SK-MEL-5 (cell line): ENCODE measurements around the gene ZBTB20. TPM values are rescaled to one million over a fixed set of nuclear protein-coding genes. Genes with fewer than 3 reads are reported as not detected.
A peak's percentile ranks its signal among the peaks of the same experiment; 100 is the strongest.

Experiments
- DNase-seq: peaks from one replicate; pipeline ENCODE4 v3.0.0-alpha.2; 2016; ENCODE audit warnings: low read depth, low spot score
- in situ Hi-C: cut with HindIII; loops from 2 replicates; pipeline ENCODE4 v1.10.0; 2016; ENCODE audit warnings: low sequenced_read_pairs, high pct_unique_total_duplicates, low pct_unique_long_range_greater_than_20kb
- total RNA-seq: library from RNA; depleted of rRNA; stranded (reverse); fragments of >200 nt; shearing (Covaris generic); gene quantifications from 2 replicates; pipeline ENCODE4 v1.2.3, GENCODE V29; 2014

ZBTB20 gene
- total RNA-seq, 1 experiment from 2014 or later: 2.9 TPM

GRCh38 chr3:114411811-114412803, 735.0 kb downstream of the ZBTB20 start:
- in situ Hi-C loops: no loop called here
- no peak for DNase-seq

DNA sequence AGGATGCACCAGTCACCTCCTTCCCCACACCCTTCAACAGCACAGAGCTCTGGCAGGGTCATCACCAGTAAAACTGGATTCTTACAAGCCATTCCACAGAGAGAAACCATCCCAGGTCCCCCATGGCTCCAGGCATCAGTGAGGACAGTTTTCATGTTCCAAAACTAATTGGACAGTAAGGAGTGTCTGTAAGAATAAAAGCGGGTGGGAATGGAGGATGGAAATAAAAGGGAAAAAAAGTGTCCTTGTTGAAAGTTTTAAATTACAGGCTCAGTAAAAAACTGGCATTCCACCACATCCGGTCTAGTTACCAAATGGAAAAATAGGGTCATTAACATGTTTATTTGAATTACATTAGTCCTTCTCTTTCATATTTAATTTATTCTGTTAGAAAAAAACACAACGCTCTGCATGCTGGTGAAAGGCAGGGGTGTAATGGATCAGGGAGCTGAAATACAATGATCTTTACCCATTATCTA, 735.9 kb downstream of the ZBTB20 start:
- no peak for DNase-seq
- in situ Hi-C loops: no loop called here

DNA sequence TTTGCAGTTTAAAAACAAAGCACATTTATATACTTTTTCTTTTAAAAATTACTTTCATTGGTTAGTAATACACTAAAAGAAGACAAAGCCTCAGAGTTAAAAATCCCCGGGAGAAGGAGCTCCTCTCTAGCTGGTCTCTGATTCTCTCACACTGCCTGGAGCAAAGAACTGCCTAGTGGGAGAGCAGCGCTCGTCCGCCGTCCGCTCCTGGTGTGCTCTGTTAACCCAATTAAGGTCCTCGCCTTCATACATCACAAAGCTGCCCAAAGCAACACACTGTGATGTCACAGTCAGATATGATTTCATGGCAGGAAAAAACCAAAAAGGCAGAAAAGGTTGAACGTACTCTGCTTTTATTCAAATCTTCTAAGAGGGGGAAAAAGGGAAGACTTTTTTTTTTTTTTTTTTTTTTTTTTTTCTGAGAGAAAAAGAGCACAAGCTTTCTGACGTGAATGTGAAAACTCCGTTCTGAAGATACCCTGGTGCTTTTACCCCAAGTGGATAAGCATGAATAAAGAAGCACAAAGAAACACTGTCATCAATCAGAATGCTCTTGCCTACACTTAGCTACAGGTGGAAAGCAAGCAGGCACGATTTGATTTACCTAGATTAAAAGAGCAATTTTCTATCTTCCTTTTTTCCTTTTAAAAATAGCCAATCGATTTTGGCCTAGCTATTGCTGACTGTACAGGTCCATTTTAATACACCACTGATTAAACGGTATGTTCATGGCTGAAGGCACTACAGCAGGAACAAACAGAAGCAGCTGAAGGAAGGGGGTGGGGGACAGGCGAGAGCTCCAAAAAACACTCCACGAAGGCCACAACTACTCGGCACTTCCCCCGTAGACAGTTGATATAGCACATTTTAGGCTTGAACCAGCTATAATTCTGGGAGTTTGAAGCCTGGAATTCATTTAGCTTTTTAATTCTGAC, 738.1 kb downstream of the ZBTB20 start:
- no peak for DNase-seq
- in situ Hi-C loops: no loop called here

GRCh38 chr3:114406922-114407321, 740.2 kb downstream of the ZBTB20 start:
- DNase-seq: no peak
- in situ Hi-C loops: no loop called here

DNA sequence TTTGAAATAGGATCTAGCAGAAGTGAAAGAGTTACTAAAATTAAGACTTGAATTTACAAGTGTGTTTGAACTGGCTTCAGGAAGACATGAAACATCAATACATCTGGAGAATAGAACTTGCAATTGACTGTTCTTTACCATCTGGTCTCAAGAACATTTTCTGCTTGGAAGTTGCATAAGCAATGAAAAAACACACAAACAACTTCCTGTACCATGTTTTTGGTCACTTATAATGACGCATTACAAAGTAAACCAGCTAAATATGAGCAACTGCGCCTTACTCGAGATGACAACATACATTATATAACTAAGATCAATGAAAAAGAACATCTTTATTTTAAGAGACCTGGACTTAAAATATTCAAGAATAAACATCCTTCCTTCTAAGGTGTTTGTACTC, 740.8 kb downstream of the ZBTB20 start:
- DNase-seq: no peak
- in situ Hi-C loops: no loop called here

DNA sequence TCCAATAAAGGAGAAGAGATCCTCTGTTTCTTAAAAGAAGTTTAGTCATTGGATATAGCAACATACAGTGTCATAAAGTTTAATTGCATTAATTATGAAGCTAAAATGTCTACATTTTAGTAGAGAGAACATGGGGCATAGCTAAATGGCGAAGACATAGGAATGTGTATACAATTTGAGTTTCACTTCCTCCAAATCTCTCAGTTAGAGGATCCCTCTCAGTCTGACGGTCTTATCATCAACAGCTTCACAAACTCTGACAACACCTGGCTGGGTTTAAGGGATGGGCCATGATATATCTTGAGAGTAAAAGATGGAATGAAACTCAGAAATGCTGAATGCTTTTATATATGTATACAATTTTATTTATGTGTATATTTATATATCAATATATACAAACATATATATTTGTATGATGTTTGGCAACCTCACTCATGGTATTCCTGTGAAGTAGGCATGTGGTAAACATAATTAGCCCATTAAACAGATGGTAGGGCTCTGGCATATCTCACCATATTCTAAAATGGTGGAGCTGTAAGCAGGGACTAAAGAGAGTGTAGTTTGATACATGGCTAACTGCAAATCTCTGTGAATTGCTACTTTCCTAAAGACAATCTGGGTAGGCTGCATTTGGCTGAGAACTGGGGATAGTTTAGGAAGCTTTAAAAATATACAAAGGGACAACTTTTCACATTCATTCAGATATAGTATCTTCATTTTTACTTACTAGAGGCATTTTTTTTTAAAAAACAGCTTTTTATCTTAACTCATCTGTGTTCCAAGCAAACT, 741.7 kb downstream of the ZBTB20 start:
- in situ Hi-C loops: no loop called here
- no peak for DNase-seq

DNA sequence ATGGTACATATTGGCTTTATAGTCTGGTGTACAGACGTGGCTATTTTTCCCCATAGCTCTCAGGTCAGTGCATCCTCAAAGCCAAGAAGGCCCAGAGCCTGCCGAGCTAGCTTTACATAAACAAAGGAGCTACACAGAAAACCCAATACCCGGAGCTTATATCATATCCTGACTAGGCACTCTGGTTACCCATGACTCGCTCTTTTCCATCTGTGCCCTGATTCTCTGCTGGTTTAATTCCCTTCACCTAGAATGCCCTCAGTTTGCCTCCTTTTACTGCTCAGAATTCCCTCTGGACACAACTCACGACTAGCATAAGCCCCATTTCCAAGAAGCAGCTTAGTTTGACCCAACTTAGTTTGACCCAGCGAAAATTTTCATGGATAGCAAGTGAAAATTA, 742.5 kb downstream of the ZBTB20 start:
- in situ Hi-C loops: no loop called here
- DNase-seq: peak; percentile 64

- no peak for DNase-seq
- in situ Hi-C loops: no loop called here
Observed at GRCh38 chr3:114402838-114403237, 744.2 kb downstream of the ZBTB20 start.

DNA sequence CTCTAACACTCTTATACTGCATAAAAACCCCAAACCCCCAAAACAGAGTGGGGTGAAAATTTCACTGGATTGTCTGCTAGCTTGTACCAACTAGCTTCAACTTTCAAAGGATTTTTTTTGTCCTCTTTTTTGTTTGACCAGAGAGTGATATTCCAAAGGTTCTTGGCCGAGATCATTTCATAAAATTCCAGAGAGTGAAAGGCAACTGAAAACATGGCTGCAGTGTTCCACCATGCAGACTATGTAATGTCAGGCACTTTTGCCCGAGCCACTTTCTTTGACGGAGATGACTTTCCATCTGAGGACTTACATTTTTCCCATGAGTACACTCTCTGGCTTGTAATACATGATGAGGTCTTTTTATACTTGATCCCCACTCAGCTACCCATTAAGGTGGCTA, 745.7 kb downstream of the ZBTB20 start:
- in situ Hi-C loops: no loop called here
- DNase-seq: no peak

DNA sequence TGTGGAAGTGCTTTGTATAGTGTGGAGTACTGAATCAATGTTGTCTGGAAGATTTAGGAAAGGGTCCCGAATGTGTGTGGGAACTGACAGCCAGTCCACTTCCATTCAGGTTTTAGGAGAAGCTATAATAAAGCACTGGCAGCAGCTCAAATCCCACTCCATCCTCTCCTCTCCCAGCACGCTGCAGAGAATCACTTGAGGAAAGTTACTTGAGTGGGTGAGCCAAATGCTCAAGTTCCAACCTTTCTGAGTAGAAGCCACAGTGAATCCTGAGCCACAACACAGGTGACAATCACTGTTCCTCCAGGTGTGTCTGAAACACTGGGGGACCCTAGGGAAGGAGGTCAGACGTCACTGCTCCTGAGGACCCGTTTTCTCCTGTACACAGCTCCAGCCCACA, 746.7 kb downstream of the ZBTB20 start:
- in situ Hi-C loops: no loop called here

DNA sequence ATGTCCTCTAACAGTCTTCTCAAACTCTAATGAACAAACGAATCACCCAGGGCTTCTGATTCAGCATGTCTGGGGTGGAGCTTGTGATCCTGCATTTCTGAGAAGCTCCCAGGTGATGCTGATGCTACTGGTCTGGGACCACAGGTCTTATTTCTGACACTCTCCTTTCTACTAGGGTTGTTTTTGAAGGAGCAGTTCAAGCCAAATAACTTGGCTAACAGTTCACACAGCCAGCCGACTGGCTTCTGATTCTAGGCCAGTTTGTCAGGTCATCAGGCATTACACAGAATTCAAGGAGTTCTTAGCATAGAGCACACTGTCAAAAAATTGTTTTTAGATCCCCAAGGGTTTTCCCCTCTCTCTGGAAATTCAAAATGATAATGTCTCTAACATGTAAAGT, 752.5 kb downstream of the ZBTB20 start:
- no peak for DNase-seq
- in situ Hi-C loops: no loop called here

More for the DNA sequence above, 746.7 kb downstream of the ZBTB20 start:
- no peak for DNase-seq

GRCh38 chr3:114393367-114394072, 753.6 kb downstream of the ZBTB20 start:
- in situ Hi-C loops: no loop called here
- no peak for DNase-seq

- DNase-seq: no peak
- in situ Hi-C loops: no loop called here
Observed at GRCh38 chr3:114392831-114393230, 754.3 kb downstream of the ZBTB20 start.

DNA sequence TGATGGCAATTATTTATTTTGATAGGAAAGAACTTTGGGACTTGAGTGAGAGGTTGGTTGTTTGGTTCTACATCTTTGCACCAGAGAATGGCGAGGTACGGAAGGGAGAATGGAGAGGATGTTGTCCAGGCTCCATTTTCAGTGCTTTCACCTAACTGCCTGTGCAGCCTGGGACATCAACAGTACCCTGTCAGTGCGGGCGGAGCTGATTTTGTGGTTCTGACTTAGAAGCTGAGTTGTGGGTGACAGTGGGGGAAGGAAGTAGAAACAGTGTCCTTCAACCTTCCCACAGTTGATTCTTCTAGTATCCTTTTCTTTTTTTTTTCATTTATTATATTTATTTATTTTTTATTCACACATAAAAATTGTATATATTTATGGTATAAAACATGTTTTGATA, 757.9 kb downstream of the ZBTB20 start:
- in situ Hi-C loops: no loop called here
- DNase-seq: no peak

- no peak for DNase-seq
- in situ Hi-C loops: no loop called here
Observed at GRCh38 chr3:114384558-114384903, 762.6 kb downstream of the ZBTB20 start.

GRCh38 chr3:114383875-114384557, 763.1 kb downstream of the ZBTB20 start:
- in situ Hi-C loops: no loop called here
- DNase-seq: peak; percentile 91
